GM19043 (cell line): ENCODE data around the gene CHCHD3.
"Not testable (repeated sequence)": the region's sequence is repeated elsewhere in the genome, so short reads cannot be mapped to it uniquely, and the experiment has no call there.

Experiments used
- ATAC-seq: cut with Tn5 transposase; IDR thresholded peaks from one replicate; pipeline ENCODE4 v1.9.1; 2021; ENCODE audit warnings: low read depth; ENCODE audit not compliant: unreplicated experiment

The CHCHD3 gene

DNA sequence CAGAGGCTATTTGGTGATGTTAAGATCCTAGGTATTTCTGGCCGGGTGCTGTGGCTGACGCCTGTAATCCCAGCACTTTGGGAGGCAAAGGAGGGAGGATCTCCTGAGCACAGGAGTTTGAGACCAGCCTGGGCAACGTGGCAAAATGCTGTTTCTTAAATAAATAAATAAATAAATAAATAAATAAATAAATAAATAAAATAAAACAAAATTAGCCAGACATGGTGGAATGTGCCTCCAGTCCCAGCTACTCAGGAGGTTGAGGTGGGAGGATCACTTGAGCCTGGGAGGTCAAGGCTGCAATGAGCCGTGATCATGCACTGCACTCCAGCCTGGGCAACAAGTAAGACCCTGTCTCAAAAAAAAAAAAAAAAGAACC is 114.4 kb downstream of the CHCHD3 start:
- not testable (repeated sequence) for ATAC-seq

DNA sequence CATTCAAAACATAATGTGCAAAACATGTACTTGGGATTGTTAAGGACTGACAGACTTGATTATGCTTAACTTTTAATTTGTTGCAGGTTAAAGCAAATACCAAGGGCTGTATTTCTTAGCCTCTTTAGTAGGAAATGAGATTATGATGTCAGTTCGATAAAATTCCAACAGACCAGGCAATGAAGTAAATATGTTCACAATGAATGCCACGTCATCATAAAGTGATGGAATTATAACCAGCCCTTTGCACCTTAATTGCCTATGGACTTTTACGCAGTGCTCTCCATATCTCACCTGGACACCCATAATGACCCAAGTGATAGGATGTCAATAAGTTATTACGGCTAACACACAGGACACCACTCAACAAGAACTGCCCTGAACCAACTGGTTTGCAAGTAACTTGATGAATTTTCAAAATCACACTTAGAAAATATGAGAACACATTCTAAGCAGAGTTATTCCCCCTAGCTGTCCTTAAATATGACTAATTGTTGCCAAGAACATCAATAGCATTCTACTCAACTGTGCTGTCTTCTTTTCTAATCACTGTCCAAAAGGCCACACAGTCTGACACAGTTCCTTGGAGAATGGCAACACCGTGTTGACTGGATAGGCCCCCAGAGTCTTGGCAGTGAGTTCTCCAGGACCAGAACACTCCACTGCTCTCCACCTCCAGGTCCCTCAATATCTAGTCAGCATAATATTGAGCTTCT is 115.0 kb downstream of the CHCHD3 start:
- no peak for ATAC-seq

DNA sequence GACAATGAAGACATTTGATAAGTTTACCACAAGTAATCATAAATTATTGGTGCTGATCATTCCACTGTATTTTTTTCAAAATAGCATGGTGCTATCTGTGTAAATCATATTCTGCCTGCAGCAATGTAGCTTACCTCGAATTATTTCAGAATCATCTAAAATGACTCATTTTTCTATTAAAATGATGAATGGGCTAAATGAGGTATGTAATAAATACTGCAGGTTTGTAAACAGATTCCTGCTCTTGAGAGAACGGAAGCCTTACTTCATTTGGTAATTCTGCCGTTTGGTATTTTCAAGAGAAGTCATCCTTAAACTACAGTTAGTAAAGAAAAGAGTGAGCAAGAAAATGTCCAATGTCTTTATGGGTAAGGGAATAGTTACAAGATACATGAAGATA is 115.9 kb downstream of the CHCHD3 start:
- no peak for ATAC-seq

DNA sequence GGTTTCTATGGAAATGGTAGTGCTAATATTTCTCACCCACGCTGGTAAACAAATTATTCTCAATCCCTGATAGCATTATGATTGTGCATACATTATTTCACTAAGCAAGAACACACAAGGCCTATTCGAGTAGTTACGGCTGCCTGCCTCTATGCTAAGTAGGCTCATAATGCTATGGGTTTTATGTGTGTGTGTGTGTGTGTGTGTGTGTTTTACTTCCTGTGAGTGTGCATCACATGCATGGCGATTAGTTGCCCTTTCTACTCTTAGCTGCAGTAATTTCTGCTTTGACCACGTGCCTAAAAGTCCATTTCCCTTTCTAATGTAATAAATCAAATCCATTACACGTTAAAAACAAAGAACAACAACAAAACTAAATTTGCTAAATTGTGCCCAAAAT is 117.0 kb downstream of the CHCHD3 start:
- no peak for ATAC-seq

DNA sequence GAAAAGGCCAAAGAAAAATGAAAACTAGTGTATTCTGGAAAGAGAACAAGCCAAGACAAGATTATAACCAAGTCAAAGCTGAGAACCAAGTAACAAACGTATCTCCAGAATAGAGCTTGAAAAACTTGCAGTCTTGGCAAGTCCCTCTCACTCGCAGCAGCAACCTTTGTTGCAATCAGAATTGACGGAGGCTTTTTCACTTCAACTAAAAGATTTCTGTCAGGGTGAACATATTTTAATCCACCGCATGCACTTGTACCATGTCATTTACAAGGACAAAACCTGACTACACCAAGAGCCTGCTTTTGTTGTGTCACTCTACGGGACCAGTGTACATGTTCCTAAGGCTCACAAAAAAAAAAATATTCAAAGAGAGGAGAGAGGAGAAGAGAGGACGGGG is 122.0 kb downstream of the CHCHD3 start:
- ATAC-seq, result no peak

DNA sequence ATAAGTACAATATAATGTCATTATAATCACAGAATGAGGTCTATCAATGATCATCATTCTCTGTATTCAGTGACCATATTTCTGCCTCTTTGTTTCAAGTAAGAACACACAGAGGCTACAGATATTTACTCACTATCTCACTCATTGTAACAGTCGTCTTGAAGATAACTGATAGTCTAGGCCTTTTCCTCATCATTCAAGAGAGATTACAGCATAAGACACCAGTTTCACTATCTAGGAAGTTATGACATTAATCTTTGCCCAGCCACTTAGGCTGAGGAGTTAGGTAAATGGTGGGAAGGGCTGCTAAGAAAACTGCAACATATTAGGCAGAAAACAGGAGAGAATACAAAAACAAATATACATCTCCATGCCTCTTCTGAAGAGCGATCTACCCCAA is 125.3 kb downstream of the CHCHD3 start:
- ATAC-seq, result no peak

DNA sequence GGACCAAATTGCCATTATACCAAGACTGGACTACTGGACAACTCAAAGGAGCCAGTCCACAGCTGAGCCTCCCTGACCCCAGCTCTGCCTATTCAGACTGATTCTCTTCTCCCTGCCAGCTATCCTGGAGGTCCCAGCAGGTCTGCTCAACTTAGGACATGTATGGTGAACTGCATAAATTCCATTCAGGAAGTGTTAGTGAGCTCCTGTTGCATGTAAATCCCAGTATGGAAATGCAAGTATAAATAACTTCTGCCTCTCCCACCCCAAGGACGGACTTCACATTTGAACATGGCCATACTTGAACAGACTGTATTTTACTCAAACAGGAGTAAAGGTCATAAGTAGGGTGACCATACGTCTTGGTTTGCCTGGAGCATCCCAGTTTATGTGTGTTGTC is 128.4 kb downstream of the CHCHD3 start:
- ATAC-seq, result no peak

DNA sequence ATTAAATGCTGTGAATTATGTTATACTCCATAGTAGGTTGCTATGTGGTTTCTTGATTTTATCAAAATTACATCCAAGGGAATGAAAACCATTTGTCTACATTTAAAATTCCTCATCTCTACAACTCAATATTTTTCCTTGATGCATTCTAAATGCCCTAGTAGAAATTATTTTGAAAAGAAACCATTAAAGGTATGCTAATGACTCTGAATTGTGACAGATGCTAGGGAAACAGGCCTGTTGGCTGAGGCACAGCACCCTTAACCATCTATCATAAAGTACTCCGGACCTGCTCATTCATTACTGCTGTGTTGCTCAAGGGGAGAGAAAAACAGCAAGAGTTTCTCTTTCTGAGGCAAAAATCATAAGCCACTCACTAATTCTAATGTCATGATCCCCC is 131.2 kb downstream of the CHCHD3 start:
- ATAC-seq, result no peak

DNA sequence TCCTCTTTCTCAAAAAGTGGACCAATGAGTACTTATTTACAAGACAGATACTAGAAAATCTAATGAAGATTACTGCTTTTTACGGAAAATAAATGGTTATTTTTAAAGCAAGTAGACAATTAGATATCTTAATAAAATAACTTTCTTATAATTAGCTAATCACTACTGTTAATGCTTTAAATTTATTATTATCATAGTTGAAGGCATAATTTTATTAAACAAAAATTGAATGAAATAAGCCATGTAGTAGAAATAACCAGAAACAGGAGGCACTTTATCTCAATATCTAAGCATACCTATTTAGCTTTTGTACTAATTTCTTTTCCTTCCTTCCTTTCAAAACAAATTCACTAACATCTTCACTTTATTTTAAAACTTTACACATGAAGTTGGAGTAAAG is 134.9 kb downstream of the CHCHD3 start:
- ATAC-seq, result no peak

DNA sequence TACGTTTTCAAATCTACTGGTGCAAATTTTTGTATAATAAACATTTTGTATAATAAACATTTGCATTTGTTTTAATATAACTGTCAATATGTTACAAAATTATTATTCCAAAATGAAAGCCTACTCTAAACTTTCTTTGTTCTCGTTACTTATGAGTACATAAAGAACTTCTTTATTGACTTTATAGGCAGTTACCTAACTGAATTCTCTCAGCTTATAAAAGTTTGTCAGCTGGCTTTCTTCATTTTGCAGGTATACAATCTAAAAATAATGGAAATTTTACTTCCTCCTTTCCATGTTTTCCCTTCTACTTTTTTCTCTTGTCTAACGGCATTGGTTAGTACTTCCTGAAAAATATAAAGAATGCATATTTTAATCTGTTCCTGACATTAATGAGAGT is 137.1 kb downstream of the CHCHD3 start:
- no peak for ATAC-seq

DNA sequence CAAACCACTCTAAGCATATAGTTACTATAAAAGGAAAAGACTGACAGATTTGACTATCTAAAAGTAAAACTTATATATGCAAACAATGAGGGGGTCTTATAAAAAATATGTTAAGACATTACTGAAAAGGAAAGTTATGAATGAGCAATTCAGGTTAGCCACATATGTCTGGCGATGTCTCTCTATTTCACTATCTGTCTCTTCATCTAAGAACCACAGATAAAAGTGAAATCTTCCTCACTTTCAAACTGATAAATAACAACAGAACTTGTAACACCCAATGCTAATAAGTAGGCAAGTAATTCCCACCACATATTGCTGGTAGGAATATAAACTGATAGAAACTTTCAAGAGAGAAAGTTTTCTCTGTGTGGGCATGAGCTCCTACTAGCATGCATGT is 138.2 kb downstream of the CHCHD3 start:
- no peak for ATAC-seq

DNA sequence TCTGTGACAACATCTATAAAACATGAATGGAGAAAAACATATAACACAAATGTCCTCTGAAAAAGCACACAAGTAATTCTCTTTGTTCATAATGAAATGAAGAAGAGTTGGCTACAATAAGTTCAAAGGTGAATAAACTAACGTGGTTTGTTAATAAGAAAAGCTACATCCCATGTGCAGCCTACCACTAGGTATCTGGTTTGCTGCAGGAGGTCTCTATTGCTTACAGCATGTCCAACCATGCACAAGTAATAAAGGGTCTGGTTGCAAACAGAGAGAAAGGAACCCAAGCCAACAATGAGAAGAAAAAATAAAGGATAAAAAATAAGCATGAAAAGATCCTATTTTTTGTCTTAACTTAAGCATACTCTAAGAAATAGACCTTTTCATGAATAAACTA is 139.2 kb downstream of the CHCHD3 start:
- ATAC-seq, result no peak

DNA sequence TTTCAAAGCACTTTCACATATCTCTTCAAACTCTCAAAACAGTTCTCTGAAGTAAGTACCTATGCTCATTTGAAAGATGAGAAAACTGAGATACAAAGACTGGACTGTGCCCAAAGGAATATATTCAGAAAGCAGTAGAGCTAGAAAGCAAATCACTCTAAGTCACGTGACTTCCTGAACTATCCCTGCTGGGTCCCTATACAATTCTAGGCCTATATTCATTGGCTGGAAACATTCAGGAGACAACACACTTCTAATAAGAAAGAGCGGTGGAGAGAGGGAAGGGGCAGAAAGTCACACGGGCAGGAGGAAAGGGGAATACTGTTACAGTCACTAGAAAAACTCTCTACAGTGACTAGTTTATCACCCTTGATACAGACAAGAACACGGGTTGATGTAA is 140.0 kb downstream of the CHCHD3 start:
- no peak for ATAC-seq

DNA sequence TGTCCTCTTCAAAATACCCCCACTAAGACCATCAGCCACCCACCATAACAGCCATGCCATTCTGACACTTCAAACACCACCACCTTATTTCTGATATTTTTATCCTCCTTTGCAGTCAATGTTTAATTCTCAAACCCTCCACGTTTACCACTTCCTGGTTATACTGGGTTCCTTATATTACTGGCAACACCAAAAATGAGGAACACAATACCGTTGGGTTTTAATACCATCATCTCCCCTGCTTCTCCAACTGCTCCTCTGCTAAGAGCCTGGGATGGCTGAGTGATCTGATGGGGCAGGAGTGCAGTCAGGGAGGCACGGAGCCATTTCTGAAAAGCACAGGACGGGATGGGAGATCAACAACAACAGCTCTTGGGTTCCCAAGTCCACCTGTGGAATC is 140.5 kb downstream of the CHCHD3 start:
- no peak for ATAC-seq

DNA sequence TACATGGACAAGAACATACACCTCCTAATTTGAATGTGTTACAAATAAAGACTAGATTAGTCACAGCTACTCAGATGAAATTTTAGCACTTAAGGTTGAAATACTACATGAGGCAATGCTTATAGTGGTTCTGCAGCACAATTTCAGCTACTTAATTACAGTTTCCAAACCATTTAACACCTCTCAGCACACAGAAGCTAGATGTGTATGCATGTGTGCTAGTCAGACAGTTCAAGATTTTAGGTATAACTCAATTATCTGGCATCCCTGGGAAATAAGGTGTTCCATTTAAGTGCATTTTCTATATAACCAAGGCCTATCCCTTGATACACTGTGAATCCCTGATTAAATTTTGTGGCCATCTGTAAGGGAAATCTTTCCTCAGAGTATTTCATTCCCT is 141.8 kb downstream of the CHCHD3 start:
- ATAC-seq, result no peak

DNA sequence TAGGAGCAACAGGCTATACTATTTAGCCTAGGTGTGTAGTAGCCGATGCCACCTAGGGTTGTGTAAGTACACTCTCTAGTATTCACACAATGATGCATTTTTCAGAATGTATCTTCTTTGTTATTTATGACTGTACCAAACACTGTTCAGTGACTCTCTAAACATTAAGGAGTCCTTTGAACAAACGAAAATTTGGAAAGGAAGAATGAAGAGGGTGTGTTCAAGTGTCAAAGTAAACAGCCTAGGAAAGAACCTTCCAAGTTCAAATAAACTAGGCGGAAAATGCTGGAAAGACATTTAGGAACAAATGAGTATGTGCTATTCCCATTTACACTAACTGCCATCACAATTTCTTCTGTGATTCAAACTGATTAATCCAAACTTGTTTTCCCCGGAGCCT is 142.4 kb downstream of the CHCHD3 start:
- no peak for ATAC-seq

DNA sequence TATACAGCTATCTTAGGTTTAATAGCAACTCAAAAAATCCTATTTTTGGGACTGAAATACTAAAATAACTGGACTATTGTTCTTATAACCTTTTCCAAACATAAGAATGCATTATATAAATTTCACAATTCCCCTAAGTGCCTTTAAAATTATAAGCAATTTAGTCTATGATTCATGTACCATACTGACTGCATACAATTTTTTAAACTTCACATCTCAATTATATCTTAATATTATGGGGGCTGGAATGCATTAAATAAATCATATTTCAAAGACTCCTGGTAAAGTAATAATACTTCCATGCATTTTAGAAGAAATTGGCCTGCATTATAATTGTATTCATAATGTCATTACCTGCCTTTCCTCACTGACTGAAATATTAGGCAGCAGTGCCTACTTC is 144.6 kb downstream of the CHCHD3 start:
- ATAC-seq, result no peak

DNA sequence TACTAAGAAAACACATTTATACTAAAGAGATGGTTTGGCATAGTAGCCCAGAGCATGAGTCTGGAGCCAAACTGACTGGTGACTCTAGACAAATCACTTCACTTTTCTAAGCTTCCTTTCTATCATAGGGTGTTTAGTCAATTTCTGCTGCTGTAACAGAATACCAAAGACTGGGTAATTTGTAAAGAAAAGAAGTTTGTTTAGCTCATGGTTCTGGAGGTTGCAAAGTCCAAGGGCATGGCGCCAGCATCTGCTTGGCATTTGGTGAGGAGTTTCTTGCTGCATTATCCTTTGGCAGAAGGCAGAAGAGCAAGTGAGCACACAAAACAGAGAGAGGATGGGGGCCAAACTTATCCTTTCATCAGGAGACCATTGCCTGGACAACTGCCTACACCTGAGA is 146.3 kb downstream of the CHCHD3 start:
- ATAC-seq, result no peak

DNA sequence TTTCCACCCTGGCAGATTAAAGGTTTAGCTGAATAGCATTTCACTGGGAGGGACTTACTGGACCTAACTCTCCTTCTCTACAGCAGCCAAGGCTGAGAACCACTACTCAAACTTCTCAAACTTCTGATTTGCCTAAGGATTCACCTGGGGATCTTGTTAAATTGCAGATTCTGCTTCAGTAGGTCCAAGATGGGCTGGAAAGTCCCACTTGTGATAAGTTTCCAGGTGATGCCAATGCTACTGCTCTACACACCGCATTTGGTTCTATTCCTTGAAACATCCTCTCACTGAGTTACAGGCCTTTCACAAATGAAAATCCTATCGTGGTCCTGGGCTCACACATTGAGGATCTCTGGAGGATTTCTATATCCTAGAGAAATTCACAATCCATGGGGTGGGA is 147.9 kb downstream of the CHCHD3 start:
- no peak for ATAC-seq

DNA sequence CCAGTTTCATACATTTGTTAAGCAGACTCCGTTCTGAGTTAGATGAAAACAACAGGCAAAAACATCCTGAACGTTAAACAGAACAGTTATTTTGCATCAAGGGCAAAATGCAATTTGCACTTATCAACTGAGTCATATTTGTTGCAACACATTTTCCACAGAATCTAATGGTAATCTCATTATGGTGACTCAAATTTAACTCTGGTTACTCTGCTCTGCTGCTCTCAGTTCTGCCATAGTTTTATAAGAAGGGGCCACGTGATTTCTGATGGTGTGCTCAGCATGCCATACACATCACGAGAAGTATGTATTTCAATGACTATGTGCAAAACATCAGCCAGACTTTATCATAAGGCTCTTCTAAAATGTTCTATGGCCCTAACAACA is 148.8 kb downstream of the CHCHD3 start:
- no peak for ATAC-seq

DNA sequence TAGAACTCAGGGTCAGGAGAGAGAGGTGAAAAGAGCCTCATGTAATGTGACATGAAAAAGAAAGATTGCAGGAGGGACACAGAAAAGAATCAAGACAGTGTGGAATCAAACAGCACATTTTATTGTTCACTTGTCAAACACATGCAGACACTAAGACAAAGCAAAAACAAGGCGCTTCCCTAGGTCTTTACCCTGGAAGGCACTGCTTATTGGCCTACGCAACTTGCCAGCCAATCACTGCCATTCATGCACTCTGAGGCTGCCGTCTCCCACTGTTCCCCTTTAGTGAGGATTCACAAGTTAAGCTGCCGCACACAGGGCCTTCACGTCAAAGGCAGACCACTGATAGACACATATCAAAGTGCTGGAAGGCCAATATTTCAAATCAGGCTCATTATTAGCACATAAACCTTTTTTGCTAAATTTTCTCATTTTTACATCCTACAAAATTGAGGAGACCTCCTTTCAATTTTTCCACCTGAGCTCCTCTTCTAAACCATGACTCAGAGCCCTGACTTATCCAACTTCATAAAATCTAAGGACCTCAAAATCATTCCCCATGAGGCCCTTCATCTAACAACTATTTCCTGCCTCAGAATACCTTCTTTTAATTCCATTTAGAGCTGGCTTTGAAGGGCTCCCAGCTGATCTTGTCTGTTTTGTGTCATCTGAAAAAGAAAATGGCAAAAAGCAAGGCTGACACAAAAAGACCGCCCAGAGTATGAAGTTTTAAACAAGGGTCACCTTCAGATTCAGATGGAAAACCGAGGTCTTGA is 149.4 kb downstream of the CHCHD3 start:
- no peak for ATAC-seq

DNA sequence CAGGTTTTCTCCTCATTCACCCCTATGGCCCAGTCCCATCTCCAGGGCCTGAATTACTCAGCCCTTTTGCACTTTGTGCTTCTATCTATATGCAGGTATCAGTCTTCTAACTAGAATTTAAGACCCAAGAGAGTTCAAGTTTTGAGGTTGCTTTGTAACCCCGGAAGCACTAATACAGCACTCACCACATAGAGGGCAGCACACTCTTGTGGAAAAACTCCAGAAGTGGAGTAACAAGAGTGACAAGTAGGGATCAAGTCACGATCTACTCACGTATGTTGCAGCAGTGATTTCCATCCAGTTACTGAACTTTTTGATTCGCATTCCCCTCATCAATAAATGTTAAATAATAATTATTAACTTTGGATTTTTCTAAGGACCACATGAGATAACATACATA is 151.0 kb downstream of the CHCHD3 start:
- ATAC-seq, result no peak
